T-helper 2 cell treated with Interferon-gamma antibody and Interleukin-4, amounts not matched to agents 100 ng/mL and 5 ng/mL, for 36 hours (primary cell): Measurements from ENCODE around the gene LOC128125822.

Experiments used
- intact Hi-C: fragments of 100-400 bp; cut with micrococcal nuclease; formaldehyde crosslinking; loops from one replicate; pipeline ENCODE4 v1.15.1; 2023

The LOC128125822 gene

GRCh38 chr6:63554782-63555181 lies 17.5 kb upstream of the LOC128125822 start:
- intact Hi-C loops: no loop called here

DNA sequence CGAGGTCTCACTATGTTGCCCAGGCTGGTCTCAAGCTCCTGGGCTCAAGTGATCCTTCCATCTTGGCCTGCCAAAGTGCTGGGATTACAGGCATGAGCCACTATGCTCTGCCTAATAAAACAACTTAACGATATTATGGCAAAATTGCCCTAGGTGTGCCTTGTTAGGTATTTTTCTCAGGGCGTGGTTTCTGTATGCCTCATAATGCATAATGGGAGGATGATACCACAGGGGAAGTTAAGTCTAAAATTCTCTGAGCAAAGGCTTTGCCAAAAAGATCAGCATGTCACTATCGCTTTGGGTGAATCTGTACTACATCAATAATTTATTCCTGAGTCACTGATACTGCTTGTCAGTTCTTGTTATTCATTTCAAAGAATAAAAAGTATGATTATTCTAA lies 15.9 kb upstream of the LOC128125822 start:
- intact Hi-C loops: no loop called here

DNA sequence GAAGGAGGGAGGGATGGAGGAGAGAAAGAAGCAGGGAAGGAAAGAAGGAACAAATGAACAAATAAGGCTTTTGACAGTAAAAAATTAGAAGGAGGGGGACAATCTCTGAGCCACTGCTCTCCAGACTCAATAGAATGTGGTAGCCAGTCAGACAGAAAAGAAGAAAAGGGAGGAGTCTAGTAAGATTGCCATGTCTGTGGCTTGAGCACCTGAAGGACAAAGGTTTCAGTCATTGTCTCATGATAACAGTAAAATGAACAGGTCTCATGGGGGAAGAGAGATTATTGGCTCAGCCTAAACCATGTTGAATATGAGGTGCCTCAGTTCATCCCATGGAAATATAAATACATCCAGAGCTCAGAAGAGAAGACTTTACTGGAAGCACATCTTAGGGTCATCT lies 14.0 kb upstream of the LOC128125822 start:
- intact Hi-C loops: no loop called here

DNA sequence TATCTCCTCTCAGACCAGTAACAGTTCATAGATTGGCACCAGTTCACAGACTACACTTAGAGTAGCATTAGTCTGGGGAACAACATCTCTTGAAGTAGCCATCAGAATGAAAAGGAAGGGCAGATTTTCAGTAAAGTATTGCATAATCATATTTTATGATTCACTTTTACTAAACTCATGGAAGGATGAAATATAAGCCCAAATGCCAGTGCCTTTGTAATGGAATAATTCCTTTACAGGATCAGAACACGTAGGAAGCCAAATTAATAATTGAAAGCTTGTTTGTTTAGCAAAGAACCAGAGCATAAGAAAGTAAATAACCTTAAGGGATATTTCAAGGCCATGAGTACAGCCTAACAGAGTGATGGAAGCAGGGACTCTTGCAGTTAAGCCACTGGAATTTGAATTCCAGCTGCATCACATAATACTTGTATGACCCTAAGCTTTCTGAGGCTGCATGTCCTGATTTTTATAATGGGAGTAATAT lies 11.4 kb upstream of the LOC128125822 start:
- intact Hi-C loops: no loop called here

- intact Hi-C loops: no loop called here
These were observed 11.0 kb upstream of the LOC128125822 start for GRCh38 chr6:63561288-63561687.

DNA sequence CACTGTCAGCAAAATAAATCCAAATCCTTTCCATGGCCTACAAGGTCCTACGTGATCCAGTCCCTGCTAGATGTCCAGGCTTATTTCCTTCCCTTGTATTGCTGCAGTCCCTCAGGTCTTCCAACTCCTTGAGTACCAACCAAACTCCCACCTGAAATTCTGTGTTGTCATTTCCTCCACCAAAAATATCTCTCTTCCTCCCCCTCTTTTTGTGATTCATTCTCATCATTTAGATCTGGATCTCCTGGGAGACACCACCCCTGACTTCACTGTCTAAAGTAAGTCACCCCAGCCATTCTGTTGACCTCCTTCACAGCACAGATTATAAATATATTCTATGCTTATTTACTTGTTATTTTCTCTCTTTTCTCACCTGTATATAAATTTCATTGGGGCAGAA lies 9.0 kb upstream of the LOC128125822 start:
- intact Hi-C loops: no loop called here

DNA sequence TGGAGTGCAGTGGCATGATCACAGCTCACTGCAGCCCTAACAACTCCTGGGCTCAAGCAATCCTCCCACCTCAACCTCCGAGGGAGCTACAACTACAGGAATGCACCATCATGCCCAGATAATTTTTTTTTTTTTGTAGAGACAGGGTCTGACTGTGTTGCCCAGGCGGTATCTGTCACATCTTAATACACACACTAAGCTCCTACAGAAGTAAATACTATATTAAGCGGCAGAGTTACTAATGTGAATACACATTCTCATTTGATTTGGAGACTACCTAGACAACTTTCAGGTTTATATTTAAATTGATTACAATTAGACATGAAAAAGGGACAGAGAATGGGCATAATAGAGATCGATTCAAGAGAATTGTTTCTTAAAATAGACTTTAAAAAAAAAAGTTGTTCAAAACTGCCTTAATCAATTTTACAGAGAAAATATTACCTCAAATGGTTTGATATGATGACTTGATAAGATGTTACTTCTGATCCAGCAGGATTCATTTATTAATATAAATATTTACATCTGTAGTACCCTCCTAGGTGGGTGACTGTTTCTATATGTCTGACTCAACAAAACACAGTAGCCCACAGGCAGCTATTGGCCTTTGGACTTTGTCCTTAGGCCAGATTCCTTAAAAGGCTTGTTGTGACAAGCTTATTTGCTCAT lies 7.1 kb upstream of the LOC128125822 start:
- intact Hi-C loops: no loop called here

GRCh38 chr6:63565727-63566596 lies 6.3 kb upstream of the LOC128125822 start:
- intact Hi-C loops: no loop called here

DNA sequence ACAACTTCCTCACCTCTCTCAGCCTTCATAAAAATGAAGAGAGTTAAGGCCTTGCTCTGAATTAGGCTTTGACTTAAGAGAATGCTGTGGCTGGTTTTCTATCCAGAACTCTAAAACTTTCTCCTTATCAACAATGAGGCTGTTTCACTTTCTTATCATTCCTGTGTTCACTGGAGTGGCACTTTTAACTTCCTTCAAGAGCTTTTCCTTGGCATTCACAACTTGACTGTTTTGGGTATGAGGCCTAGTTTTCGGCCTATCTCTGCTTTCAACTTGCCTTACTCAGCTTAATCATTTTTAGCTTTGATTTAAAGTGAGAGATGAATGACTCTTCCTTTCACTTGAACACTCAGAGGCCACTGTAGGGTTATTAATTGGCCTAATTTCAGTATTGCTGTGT lies 4.3 kb upstream of the LOC128125822 start:
- intact Hi-C loops: no loop called here

- intact Hi-C loops: loop anchor here (1.0 to 2.0 kb wide), 4 partner anchors 42 to 218 kb away; partner anchors contain the start of gene PHF3
These were observed 778 bp upstream of the LOC128125822 start for GRCh38 chr6:63571361-63572043.

DNA sequence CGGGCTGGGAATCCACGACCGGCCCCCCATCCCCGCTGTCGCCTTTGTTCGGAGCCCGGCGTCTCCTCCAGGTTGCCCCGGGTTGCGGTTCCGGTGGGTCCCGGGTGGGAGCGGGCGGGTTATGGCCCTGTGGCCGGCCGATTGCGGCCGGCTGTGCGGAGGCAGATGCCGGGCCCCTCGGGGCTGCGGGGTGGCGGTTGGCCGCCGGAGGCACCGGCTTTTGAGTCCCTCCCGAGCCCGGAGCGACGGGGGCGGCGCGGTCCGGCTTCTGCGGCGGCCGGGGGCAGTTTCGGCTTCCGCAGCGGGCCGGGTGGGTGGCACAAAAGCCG lies 431 bp downstream of the LOC128125822 start:
- intact Hi-C loops: loop anchor here (1.0 to 2.0 kb wide), 5 partner anchors 26 to 219 kb away; partner anchors contain the start of gene PHF3

- intact Hi-C loops: loop anchor here (1.0 to 2.0 kb wide), 2 partner anchors 25 to 66 kb away; no protein-coding TSS in a partner anchor
These were observed 1.0 kb downstream of the LOC128125822 start for GRCh38 chr6:63573076-63573898.

GRCh38 chr6:63573899-63574553 lies 1.7 kb downstream of the LOC128125822 start:
- intact Hi-C loops: loop anchor here (1.0 to 2.0 kb wide), 2 partner anchors 24 to 67 kb away; no protein-coding TSS in a partner anchor

GRCh38 chr6:63574554-63574900 lies 2.2 kb downstream of the LOC128125822 start:
- intact Hi-C loops: no loop called here

- intact Hi-C loops: no loop called here
These were observed 4.0 kb downstream of the LOC128125822 start for GRCh38 chr6:63576147-63576772.

DNA sequence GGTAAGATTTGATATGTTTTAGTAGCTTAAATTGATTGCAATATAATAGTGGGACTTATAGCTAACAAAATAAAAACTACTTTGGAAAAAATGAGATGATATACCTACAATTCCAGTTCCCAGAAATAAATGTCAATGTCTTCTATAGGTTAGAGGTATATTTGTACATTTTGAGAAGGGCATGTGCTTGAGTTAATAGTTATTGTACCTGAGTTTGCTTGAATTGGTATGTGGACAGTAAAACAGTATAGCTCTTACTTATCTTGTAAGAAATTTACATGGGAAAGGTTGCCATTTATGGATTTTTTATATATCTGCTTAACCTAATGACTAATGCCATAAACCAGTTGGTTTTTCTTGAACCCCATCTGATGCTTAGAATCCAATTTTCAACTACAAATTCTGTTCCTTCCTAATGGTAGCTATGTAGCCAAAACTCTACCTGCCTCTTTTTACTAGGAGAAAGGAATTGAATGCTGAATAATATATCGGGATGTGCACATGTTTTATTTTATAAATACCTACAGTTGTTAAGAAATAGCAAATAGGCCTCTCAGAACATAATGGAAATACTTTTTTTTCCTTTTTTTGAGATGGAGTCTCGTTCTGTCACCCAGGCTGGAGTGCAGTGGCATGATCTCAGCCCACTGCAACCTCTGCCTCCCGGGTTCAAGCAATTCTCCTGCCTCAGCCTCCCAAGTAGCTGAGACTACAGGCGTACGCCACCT lies 4.9 kb downstream of the LOC128125822 start:
- intact Hi-C loops: no loop called here

GRCh38 chr6:63578757-63579156 lies 6.5 kb downstream of the LOC128125822 start:
- intact Hi-C loops: no loop called here

GRCh38 chr6:63579937-63580703 lies 7.8 kb downstream of the LOC128125822 start:
- intact Hi-C loops: no loop called here

- intact Hi-C loops: no loop called here
These were observed 8.4 kb downstream of the LOC128125822 start for GRCh38 chr6:63580704-63580961.
